HEK293 (cell line): Measurements from ENCODE around the gene FAM171A2.

Experiments used
- OSR2 ChIP-seq: fragments of 450-650 bp; formaldehyde crosslinking; IDR thresholded peaks from 2 replicates; pipeline ENCODE4 v1.5.1; 2016; ENCODE audit warnings: missing biosample characterization, missing genetic modification characterization
- PATZ1 ChIP-seq: fragments of 450-650 bp; formaldehyde crosslinking; IDR thresholded peaks from 2 replicates; pipeline ENCODE4 v1.5.1; 2016; ENCODE audit warnings: missing biosample characterization, missing genetic modification characterization
- PRDM1 ChIP-seq: fragments of 450-650 bp; formaldehyde crosslinking; IDR thresholded peaks from 2 replicates; pipeline ENCODE4; 2016; ENCODE audit warnings: missing biosample characterization, missing genetic modification characterization
- PRDM2 ChIP-seq: fragments of 450-650 bp; formaldehyde crosslinking; IDR thresholded peaks from 2 replicates; pipeline ENCODE4 v1.5.1; 2016; ENCODE audit warnings: missing biosample characterization, missing genetic modification characterization, borderline replicate concordance
- SP3 ChIP-seq: fragments of 450-650 bp; formaldehyde crosslinking; IDR thresholded peaks from 2 replicates; pipeline ENCODE4 v1.5.1; 2016; ENCODE audit warnings: missing biosample characterization, missing genetic modification characterization
- ZBTB11 ChIP-seq: fragments of 450-650 bp; formaldehyde crosslinking; conservative IDR thresholded peaks from 2 replicates; pipeline ENCODE4 v1.5.1; 2016; ENCODE audit warnings: low read depth, missing biosample characterization, missing genetic modification characterization
- ZBTB17 ChIP-seq: fragments of 450-650 bp; formaldehyde crosslinking; IDR thresholded peaks from 2 replicates; pipeline ENCODE4 v1.5.1; 2016; ENCODE audit warnings: missing biosample characterization, missing genetic modification characterization
- ZBTB21 ChIP-seq: fragments of 450-650 bp; formaldehyde crosslinking; IDR thresholded peaks from 2 replicates; pipeline ENCODE4 v1.5.1; 2017; ENCODE audit warnings: missing biosample characterization, missing genetic modification characterization
- ZBTB26 ChIP-seq: fragments of 450-650 bp; formaldehyde crosslinking; optimal IDR thresholded peaks from 2 replicates; pipeline ENCODE3; 2016; ENCODE audit warnings: missing biosample characterization, mild to moderate bottlenecking, missing genetic modification characterization
- ZBTB7A ChIP-seq: fragments of 450-650 bp; formaldehyde crosslinking; IDR thresholded peaks from 2 replicates; pipeline ENCODE4 v1.5.1; 2016; ENCODE audit warnings: low read depth, missing biosample characterization, missing genetic modification characterization
- ZIC2 ChIP-seq: fragments of 450-650 bp; formaldehyde crosslinking; IDR thresholded peaks from 2 replicates; pipeline ENCODE4 v1.5.1; 2016; ENCODE audit warnings: missing biosample characterization, missing genetic modification characterization
- ZNF10 ChIP-seq: fragments of 450-650 bp; formaldehyde crosslinking; IDR thresholded peaks from 2 replicates; pipeline ENCODE4 v1.5.1; 2017; ENCODE audit warnings: missing biosample characterization, missing genetic modification characterization
- ZNF112 ChIP-seq: fragments of 450-650 bp; formaldehyde crosslinking; IDR thresholded peaks from 2 replicates; pipeline ENCODE4 v1.5.0; 2017; ENCODE audit warnings: missing biosample characterization, missing genetic modification characterization
- ZNF138 ChIP-seq: fragments of 450-650 bp; formaldehyde crosslinking; IDR thresholded peaks from 2 replicates; pipeline ENCODE4 v1.5.1; 2016; ENCODE audit warnings: missing biosample characterization, missing genetic modification characterization, borderline replicate concordance
- ZNF146 ChIP-seq: fragments of 450-650 bp; formaldehyde crosslinking; IDR thresholded peaks from 2 replicates; pipeline ENCODE4 v1.5.1; 2016; ENCODE audit warnings: missing biosample characterization, missing genetic modification characterization
- ZNF211 ChIP-seq: fragments of 450-650 bp; formaldehyde crosslinking; IDR thresholded peaks from 2 replicates; pipeline ENCODE4 v1.5.1; 2016; ENCODE audit warnings: low read depth, missing biosample characterization, missing genetic modification characterization
- ZNF24 ChIP-seq: fragments of 450-650 bp; formaldehyde crosslinking; IDR thresholded peaks from 2 replicates; pipeline ENCODE4 v1.5.1; 2016; ENCODE audit warnings: missing biosample characterization, missing genetic modification characterization
- ZNF335 ChIP-seq: fragments of 450-650 bp; formaldehyde crosslinking; conservative IDR thresholded peaks from 2 replicates; pipeline ENCODE4 v1.5.1; 2016; ENCODE audit warnings: missing biosample characterization, missing genetic modification characterization
- ZNF416 ChIP-seq: fragments of 450-650 bp; formaldehyde crosslinking; IDR thresholded peaks from 2 replicates; pipeline ENCODE4 v1.5.1; 2016; ENCODE audit warnings: missing biosample characterization, missing genetic modification characterization
- ZNF501 ChIP-seq: fragments of 450-650 bp; formaldehyde crosslinking; IDR thresholded peaks from 2 replicates; pipeline ENCODE4 v1.5.1; 2016; ENCODE audit warnings: missing biosample characterization, missing genetic modification characterization
- ZNF585B ChIP-seq: fragments of 450-650 bp; formaldehyde crosslinking; IDR thresholded peaks from 2 replicates; pipeline ENCODE4 v1.5.1; 2016; ENCODE audit warnings: missing biosample characterization, missing genetic modification characterization
- ZNF600 ChIP-seq: fragments of 450-650 bp; formaldehyde crosslinking; IDR thresholded peaks from 2 replicates; pipeline ENCODE4 v1.5.1; 2016; ENCODE audit warnings: missing biosample characterization, missing genetic modification characterization
- ZNF664 ChIP-seq: fragments of 450-650 bp; formaldehyde crosslinking; IDR thresholded peaks from 2 replicates; pipeline ENCODE4 v1.5.1; 2016; ENCODE audit warnings: missing biosample characterization, missing genetic modification characterization
- ZNF843 ChIP-seq: fragments of 450-650 bp; formaldehyde crosslinking; IDR thresholded peaks from 2 replicates; pipeline ENCODE4 v1.5.1; 2016; ENCODE audit warnings: missing biosample characterization, missing genetic modification characterization
- TF ChIP-seq, protein P1 (sequence below): fragments of 450-650 bp; formaldehyde crosslinking; IDR thresholded peaks from 2 replicates; pipeline ENCODE4 v1.5.1; 2017; ENCODE audit warnings: missing biosample characterization, missing genetic modification characterization

FAM171A2 gene

GRCh38 chr17:44344939-44345453, 18.7 kb downstream of the FAM171A2 start, which contains the start of gene GRN (continued):
- peak; percentile 55; the same call in 1 of the 2 replicates for TF ChIP-seq ZNF146
- TF ChIP-seq PRDM2 (tag by site-specific recombination) = no peak
- TF ChIP-seq OSR2 (tag by site-specific recombination) = no peak
- TF ChIP-seq ZBTB17 (tag by site-specific recombination) = peak; percentile 76
- TF ChIP-seq ZBTB21 (tag by site-specific recombination) = 0 out of 2 replicates have a peak, but pooled peaks have one; percentile 16
- no peak for TF ChIP-seq ZNF211 (tag by site-specific recombination)
- peak; percentile 34; the same call in 1 of the 2 replicates for TF ChIP-seq ZBTB11 (tag by site-specific recombination)
- TF ChIP-seq ZNF501 (tag by site-specific recombination) = 0 out of 2 replicates have a peak, but pooled peaks have one; percentile 66
- TF ChIP-seq ZNF843 (tag by site-specific recombination) = 0 out of 2 replicates have a peak, but pooled peaks have one; percentile 17
- TF ChIP-seq ZBTB7A = 0 out of 2 replicates have a peak, but pooled peaks have one; percentile 2
- no peak for TF ChIP-seq ZNF416
- peak; percentile 70; the same call in 1 of the 2 replicates for TF ChIP-seq ZNF10 (tag by site-specific recombination)
- TF ChIP-seq ZNF112 (tag by site-specific recombination) = no peak
- peak; percentile 47; the same call in 1 of the 2 replicates for TF ChIP-seq PRDM1
- no peak for TF ChIP-seq ZNF585B (tag by site-specific recombination)
- TF ChIP-seq ZNF138 (tag by site-specific recombination) = no peak
- peak; percentile 78 for TF ChIP-seq PATZ1
- peak; percentile 78 for TF ChIP-seq SP3 (tag by site-specific recombination)
- TF ChIP-seq ZIC2 (tag by site-specific recombination) = peak; percentile 48
- peak; percentile 27 for TF ChIP-seq ZBTB26 (tag by site-specific recombination)
- peak; percentile 62 for TF ChIP-seq ZNF335
- TF ChIP-seq ZNF664 (tag by site-specific recombination) = no peak
- TF ChIP-seq, protein P1, sequence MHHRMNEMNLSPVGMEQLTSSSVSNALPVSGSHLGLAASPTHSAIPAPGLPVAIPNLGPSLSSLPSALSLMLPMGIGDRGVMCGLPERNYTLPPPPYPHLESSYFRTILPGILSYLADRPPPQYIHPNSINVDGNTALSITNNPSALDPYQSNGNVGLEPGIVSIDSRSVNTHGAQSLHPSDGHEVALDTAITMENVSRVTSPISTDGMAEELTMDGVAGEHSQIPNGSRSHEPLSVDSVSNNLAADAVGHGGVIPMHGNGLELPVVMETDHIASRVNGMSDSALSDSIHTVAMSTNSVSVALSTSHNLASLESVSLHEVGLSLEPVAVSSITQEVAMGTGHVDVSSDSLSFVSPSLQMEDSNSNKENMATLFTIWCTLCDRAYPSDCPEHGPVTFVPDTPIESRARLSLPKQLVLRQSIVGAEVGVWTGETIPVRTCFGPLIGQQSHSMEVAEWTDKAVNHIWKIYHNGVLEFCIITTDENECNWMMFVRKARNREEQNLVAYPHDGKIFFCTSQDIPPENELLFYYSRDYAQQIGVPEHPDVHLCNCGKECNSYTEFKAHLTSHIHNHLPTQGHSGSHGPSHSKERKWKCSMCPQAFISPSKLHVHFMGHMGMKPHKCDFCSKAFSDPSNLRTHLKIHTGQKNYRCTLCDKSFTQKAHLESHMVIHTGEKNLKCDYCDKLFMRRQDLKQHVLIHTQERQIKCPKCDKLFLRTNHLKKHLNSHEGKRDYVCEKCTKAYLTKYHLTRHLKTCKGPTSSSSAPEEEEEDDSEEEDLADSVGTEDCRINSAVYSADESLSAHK (tag by site-specific recombination) = peak; percentile 36; the same call in 1 of the 2 replicates
- peak; percentile 88 for TF ChIP-seq ZNF24 (tag by site-specific recombination)
- TF ChIP-seq ZNF600 (tag by site-specific recombination) = peak; percentile 24; the same call in 1 of the 2 replicates
